K562 (cell line): Measurements from ENCODE around the gene DPH5. TPM values are rescaled to one million over a fixed set of nuclear protein-coding genes. Genes with fewer than 3 reads are reported as not detected.

ENCODE experiments used
- ATF4 ChIP-seq: fragments of 450-650 bp; formaldehyde crosslinking; IDR thresholded peaks from 2 replicates; pipeline ENCODE4 v1.4.0; 2022; ENCODE audit warnings: mild to moderate bottlenecking, moderate library complexity
- BMI1 ChIP-seq: fragments of 150-350 bp; IDR thresholded peaks from 2 replicates; pipeline ENCODE4 v1.6.1; 2014; ENCODE audit warnings: low read length
- BRF1 ChIP-seq: IDR thresholded peaks from 3 replicates; pipeline ENCODE4 v1.6.1; 2011; ENCODE audit warnings: borderline replicate concordance, mild to moderate bottlenecking; ENCODE audit not compliant: insufficient read length; ENCODE audit errors: extremely low read depth
- CC2D1A ChIP-seq: fragments of 450-650 bp; IDR thresholded peaks from 2 replicates; pipeline ENCODE4 v1.6.1; 2017; ENCODE audit warnings: mild to moderate bottlenecking
- CHD4 ChIP-seq: fragments of 200-600 bp; sonication (generic); IDR thresholded peaks from 3 replicates; pipeline ENCODE4 v1.6.1; 2012; ENCODE audit warnings: low read depth, mild to moderate bottlenecking, mixed read lengths, low read length, inconsistent platforms; ENCODE audit not compliant: insufficient read depth, insufficient replicate concordance, poor library complexity, severe bottlenecking
- HNRNPUL1 ChIP-seq: fragments of 200-400 bp; formaldehyde crosslinking; IDR thresholded peaks from 2 replicates; pipeline ENCODE4 v1.6.1; 2017; ENCODE audit warnings: low read length
- KLF6 ChIP-seq: fragments of 250-450 bp; sonication (Bioruptor Pico); IDR thresholded peaks from 2 replicates; pipeline ENCODE4 v1.4.0; 2020; ENCODE audit warnings: mild to moderate bottlenecking, moderate library complexity, borderline replicate concordance
- MAFG ChIP-seq: fragments of 450-650 bp; conservative IDR thresholded peaks from 2 replicates; pipeline ENCODE4 v1.6.1; 2016; ENCODE audit warnings: missing genetic modification characterization, missing compliant biosample characterization
- NFIC ChIP-seq: fragments of 450-650 bp; IDR thresholded peaks from 2 replicates; pipeline ENCODE4 v1.6.1; 2017; ENCODE audit warnings: mild to moderate bottlenecking, inconsistent platforms
- PURB ChIP-seq: sonication (generic); formaldehyde crosslinking; IDR thresholded peaks from 2 replicates; pipeline ENCODE4 v1.9.0; 2021; ENCODE audit warnings: low read depth, mild to moderate bottlenecking, missing genetic modification reagents
- SMAD4 ChIP-seq: fragments of 250-450 bp; sonication (Bioruptor Pico); conservative IDR thresholded peaks from 2 replicates; pipeline ENCODE4 v1.8.0; 2021; ENCODE audit warnings: inconsistent platforms, mild to moderate bottlenecking, moderate library complexity
- SP2 ChIP-seq: IDR thresholded peaks from 2 replicates; pipeline ENCODE4 v1.6.1; 2011; ENCODE audit warnings: mild to moderate bottlenecking, low read depth, low read length, moderate library complexity; ENCODE audit not compliant: poor library complexity, severe bottlenecking; ENCODE audit errors: extremely low read depth
- SREBF2 ChIP-seq: sonication (generic); formaldehyde crosslinking; IDR thresholded peaks from 2 replicates; pipeline ENCODE4 v1.4.0; 2020; ENCODE audit warnings: mild to moderate bottlenecking, missing genetic modification reagents
- TCF3 ChIP-seq: sonication (generic); formaldehyde crosslinking; IDR thresholded peaks from 2 replicates; pipeline ENCODE4 v1.4.0; 2020; ENCODE audit warnings: mild to moderate bottlenecking, missing genetic modification reagents
- TCF7 ChIP-seq: sonication (generic); IDR thresholded peaks from 2 replicates; pipeline ENCODE4 v1.6.1; 2016; ENCODE audit warnings: antibody characterized with exemption, borderline replicate concordance
- USF2 ChIP-seq: sonication (generic); formaldehyde crosslinking; IDR thresholded peaks from 2 replicates; pipeline ENCODE4 v1.5.0; 2020; ENCODE audit warnings: missing genetic modification reagents
- ZBTB1 ChIP-seq: sonication (generic); formaldehyde crosslinking; IDR thresholded peaks from 2 replicates; pipeline ENCODE4 v1.8.1; 2023; ENCODE audit warnings: missing genetic modification reagents, low read depth, mild to moderate bottlenecking, borderline replicate concordance
- ZNF174 ChIP-seq: fragments of 250-450 bp; sonication (Bioruptor Pico); IDR thresholded peaks from 2 replicates; pipeline ENCODE4 v1.4.0; 2020; ENCODE audit warnings: mild to moderate bottlenecking
- ZNF217 ChIP-seq: sonication (generic); formaldehyde crosslinking; IDR thresholded peaks from 2 replicates; pipeline ENCODE4 v1.8.0; 2022; ENCODE audit warnings: mild to moderate bottlenecking, missing genetic modification reagents
- ZNF408 ChIP-seq: fragments of 250-450 bp; sonication (Bioruptor Pico); IDR thresholded peaks from 2 replicates; pipeline ENCODE4 v1.4.0; 2020; ENCODE audit warnings: low read depth, mild to moderate bottlenecking, moderate library complexity
- ZNF79 ChIP-seq: fragments of 250-450 bp; sonication (Bioruptor Pico); IDR thresholded peaks from 2 replicates; pipeline ENCODE4 v1.4.0; 2020; ENCODE audit warnings: low read depth, mild to moderate bottlenecking, moderate library complexity
- ZSCAN32 ChIP-seq: fragments of 450-650 bp; formaldehyde crosslinking; IDR thresholded peaks from 2 replicates; pipeline ENCODE4 v1.4.0; 2020; ENCODE audit warnings: mild to moderate bottlenecking, moderate library complexity
- polyA plus RNA-seq, 8 experiments: library from polyadenylated mRNA; depleted of rRNA in 4 of 8; stranded (reverse) in 5 of 8; unstranded in 3 of 8; fragments of >200 nt; fragmentation: Nextera tagmentation in 2 of 8; fragmentation: Illumina TruSeq in 1 of 8; extraction: Ambion mirVana in 2 of 8; extraction: Trizol in 1 of 8; gene quantifications; 2 replicates each; pipeline versions ENCODE4 v1.2.1 to v1.2.3, GENCODE V29; 2011 to 2014; ENCODE audit warnings: inconsistent platforms in 1 of 8, missing spikeins in 1 of 8
- total RNA-seq, 7 experiments: library from RNA; depleted of rRNA in 6 of 7; stranded (reverse); fragments of >200 nt in 6 of 7; fragmentation: Illumina TruSeq in 2 of 7; extraction: Trizol in 2 of 7; gene quantifications; 2 replicates each; pipeline versions ENCODE4 v1.2.1 to v1.2.3, GENCODE V29; 2011 to 2021; ENCODE audit warnings: low replicate concordance in 1 of 7
- TF ChIP-seq, protein P1 (sequence below): sonication (generic); formaldehyde crosslinking; IDR thresholded peaks from 2 replicates; pipeline ENCODE4 v1.8.0; 2022; ENCODE audit warnings: mild to moderate bottlenecking, missing genetic modification reagents
- TF ChIP-seq, protein P2 (sequence below): fragments of 250-450 bp; sonication (Bioruptor Pico); IDR thresholded peaks from 2 replicates; pipeline ENCODE4 v1.4.0; 2020
- TF ChIP-seq, protein P3 (sequence below): fragments of 450-650 bp; formaldehyde crosslinking; IDR thresholded peaks from 2 replicates; pipeline ENCODE4 v1.4.0; 2022; ENCODE audit warnings: missing genetic modification characterization

DPH5 gene
- total and polyA plus RNA-seq, 9 of the 15 experiments (the other 6 are each of a cell fraction or from before 2014, with no cell fraction given), result 37.6 to 159 (median 89.7) TPM

GRCh38 chr1:101071470-101071891 lies 45.9 kb upstream of the DPH5 start (continued):
- TF ChIP-seq SREBF2 (CRISPR knock-in tag) (no peak), ZNF79 (CRISPR knock-in tag) (no peak), TCF3 (peak; percentile 90), ZNF408 (CRISPR knock-in tag) (no peak), HNRNPUL1 (no peak), BMI1 (no peak), BRF1 (no peak), SMAD4 (CRISPR knock-in tag) (peak; percentile 57), USF2 (no peak), ZBTB1 (CRISPR knock-in tag) (no peak), KLF6 (CRISPR knock-in tag) (no peak), MAFG (tag) (peak; percentile 83), TCF7 (no peak), SP2 (no peak), CHD4 (no peak), NFIC (peak; percentile 58), ZNF217 (CRISPR knock-in tag) (no peak), PURB (CRISPR knock-in tag) (no peak), ATF4 (peak; percentile 60; the same call in 1 of the 2 replicates), ZNF174 (CRISPR knock-in tag) (no peak), CC2D1A (peak; percentile 51; the same call in 1 of the 2 replicates), ZSCAN32 (CRISPR knock-in tag) (no peak)
- TF ChIP-seq, protein P1, sequence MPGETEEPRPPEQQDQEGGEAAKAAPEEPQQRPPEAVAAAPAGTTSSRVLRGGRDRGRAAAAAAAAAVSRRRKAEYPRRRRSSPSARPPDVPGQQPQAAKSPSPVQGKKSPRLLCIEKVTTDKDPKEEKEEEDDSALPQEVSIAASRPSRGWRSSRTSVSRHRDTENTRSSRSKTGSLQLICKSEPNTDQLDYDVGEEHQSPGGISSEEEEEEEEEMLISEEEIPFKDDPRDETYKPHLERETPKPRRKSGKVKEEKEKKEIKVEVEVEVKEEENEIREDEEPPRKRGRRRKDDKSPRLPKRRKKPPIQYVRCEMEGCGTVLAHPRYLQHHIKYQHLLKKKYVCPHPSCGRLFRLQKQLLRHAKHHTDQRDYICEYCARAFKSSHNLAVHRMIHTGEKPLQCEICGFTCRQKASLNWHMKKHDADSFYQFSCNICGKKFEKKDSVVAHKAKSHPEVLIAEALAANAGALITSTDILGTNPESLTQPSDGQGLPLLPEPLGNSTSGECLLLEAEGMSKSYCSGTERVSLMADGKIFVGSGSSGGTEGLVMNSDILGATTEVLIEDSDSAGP (CRISPR knock-in tag), result no peak
- TF ChIP-seq, protein P2, sequence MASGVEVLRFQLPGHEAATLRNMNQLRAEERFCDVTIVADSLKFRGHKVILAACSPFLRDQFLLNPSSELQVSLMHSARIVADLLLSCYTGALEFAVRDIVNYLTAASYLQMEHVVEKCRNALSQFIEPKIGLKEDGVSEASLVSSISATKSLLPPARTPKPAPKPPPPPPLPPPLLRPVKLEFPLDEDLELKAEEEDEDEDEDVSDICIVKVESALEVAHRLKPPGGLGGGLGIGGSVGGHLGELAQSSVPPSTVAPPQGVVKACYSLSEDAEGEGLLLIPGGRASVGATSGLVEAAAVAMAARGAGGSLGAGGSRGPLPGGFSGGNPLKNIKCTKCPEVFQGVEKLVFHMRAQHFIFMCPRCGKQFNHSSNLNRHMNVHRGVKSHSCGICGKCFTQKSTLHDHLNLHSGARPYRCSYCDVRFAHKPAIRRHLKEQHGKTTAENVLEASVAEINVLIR, result no peak
- TF ChIP-seq, protein P3, sequence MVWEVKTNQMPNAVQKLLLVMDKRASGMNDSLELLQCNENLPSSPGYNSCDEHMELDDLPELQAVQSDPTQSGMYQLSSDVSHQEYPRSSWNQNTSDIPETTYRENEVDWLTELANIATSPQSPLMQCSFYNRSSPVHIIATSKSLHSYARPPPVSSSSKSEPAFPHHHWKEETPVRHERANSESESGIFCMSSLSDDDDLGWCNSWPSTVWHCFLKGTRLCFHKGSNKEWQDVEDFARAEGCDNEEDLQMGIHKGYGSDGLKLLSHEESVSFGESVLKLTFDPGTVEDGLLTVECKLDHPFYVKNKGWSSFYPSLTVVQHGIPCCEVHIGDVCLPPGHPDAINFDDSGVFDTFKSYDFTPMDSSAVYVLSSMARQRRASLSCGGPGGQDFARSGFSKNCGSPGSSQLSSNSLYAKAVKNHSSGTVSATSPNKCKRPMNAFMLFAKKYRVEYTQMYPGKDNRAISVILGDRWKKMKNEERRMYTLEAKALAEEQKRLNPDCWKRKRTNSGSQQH (CRISPR knock-in tag), result no peak
